MM.1S (cell line): ENCODE data around the gene NR1H2.

Source experiments
- DNase-seq: peaks from one replicate; pipeline ENCODE4 v3.0.0-alpha.2; 2015
- H2AFZ ChIP-seq: fragments of 300-600 bp; sonication (generic); 2 replicates; pipeline ENCODE4 v1.6.0; 2016; ENCODE audit warnings: antibody characterized with exemption, low read length
- H3F3A ChIP-seq: fragments of 300-600 bp; sonication (generic); 2 replicates; pipeline ENCODE4 v1.6.1; 2016; ENCODE audit warnings: mild to moderate bottlenecking, antibody characterized with exemption, low read length, moderate library complexity, mixed read lengths; ENCODE audit not compliant: insufficient read depth
- H3K27ac ChIP-seq: fragments of 300-600 bp; sonication (generic); 2 replicates; pipeline ENCODE4 v1.5.1; 2016; ENCODE audit warnings: mild to moderate bottlenecking, low read length
- H3K27me3 ChIP-seq: fragments of 300-600 bp; sonication (generic); replicated peaks from 2 replicates; pipeline ENCODE4 v1.6.0; 2016; ENCODE audit warnings: low read length; ENCODE audit not compliant: insufficient read depth
- H3K36me3 ChIP-seq: fragments of 300-600 bp; sonication (generic); replicated peaks from 2 replicates; pipeline ENCODE4 v1.6.1; 2016; ENCODE audit warnings: mild to moderate bottlenecking, low read length, mixed read lengths; ENCODE audit not compliant: insufficient read depth
- H3K4me1 ChIP-seq: fragments of 300-600 bp; sonication (generic); 2 replicates; pipeline ENCODE4 v1.6.1; 2016; ENCODE audit warnings: low read length, mixed read lengths
- H3K4me2 ChIP-seq: fragments of 300-600 bp; sonication (generic); 2 replicates; pipeline ENCODE4 v1.6.0; 2016; ENCODE audit warnings: low read depth, low read length
- H3K4me3 ChIP-seq: fragments of 300-600 bp; sonication (generic); 2 replicates; pipeline ENCODE4 v1.5.1; 2016; ENCODE audit warnings: low read length, mixed read lengths
- H3K79me2 ChIP-seq: fragments of 300-600 bp; sonication (generic); 2 replicates; pipeline ENCODE4 v1.6.1; 2016; ENCODE audit warnings: mixed run types, low read length, mixed read lengths
- H3K9ac ChIP-seq: fragments of 300-600 bp; sonication (generic); 2 replicates; pipeline ENCODE4 v1.6.1; 2016; ENCODE audit warnings: low read length, mixed read lengths
- H3K9me2 ChIP-seq: fragments of 300-600 bp; sonication (generic); replicated peaks from 2 replicates; pipeline ENCODE4 v1.6.1; 2016; ENCODE audit warnings: mild to moderate bottlenecking, low read length, mixed read lengths; ENCODE audit not compliant: insufficient read depth
- H3K9me3 ChIP-seq: fragments of 300-600 bp; sonication (generic); replicated peaks from 2 replicates; pipeline ENCODE4 v1.6.1; 2016; ENCODE audit warnings: mild to moderate bottlenecking, low read length, mixed read lengths; ENCODE audit not compliant: insufficient read depth
- H4K20me1 ChIP-seq: fragments of 300-600 bp; sonication (generic); 2 replicates; pipeline ENCODE4 v1.6.1; 2016; ENCODE audit warnings: mild to moderate bottlenecking, low read length, moderate library complexity, mixed read lengths; ENCODE audit not compliant: insufficient read depth
- CTCF ChIP-seq: fragments of 300-600 bp; sonication (generic); IDR thresholded peaks from 2 replicates; pipeline ENCODE4 v1.5.1; 2016; ENCODE audit warnings: antibody characterized with exemption, low read length, mixed read lengths
- EZH2 ChIP-seq: fragments of 300-600 bp; sonication (generic); optimal IDR thresholded peaks from 2 replicates; pipeline ENCODE3; 2017; ENCODE audit warnings: low read depth, mild to moderate bottlenecking, antibody characterized with exemption, low read length, mixed read lengths
- EZH2phosphoT487 ChIP-seq: fragments of 300-600 bp; sonication (generic); IDR thresholded peaks from 2 replicates; pipeline ENCODE4 v1.6.1; 2018; ENCODE audit warnings: antibody characterized with exemption, low read length

The NR1H2 gene

GRCh38 chr19:50362656-50363424 lies 13.4 kb upstream of the NR1H2 start:
- Histone ChIP-seq H3K4me1 (peaks cover 5% of the 10 kb centered on the region; the same call in 1 of the 2 replicates), H3K9ac (no peak overlapping the region), H3K9me3 (no peaks in the 10 kb centered on the region), H3K9me2 (no peaks in the 10 kb centered on the region), H3K27ac (no peak overlapping the region), H3F3A (no peaks in the 10 kb centered on the region), H3K27me3 (peaks cover 84% of the 10 kb centered on the region), H2AFZ (no peak overlapping the region), H3K79me2 (no peaks in the 10 kb centered on the region), H3K4me2 (no peak overlapping the region), H3K36me3 (no peaks in the 10 kb centered on the region), H3K4me3 (no peak overlapping the region), H4K20me1 (no peaks in the 10 kb centered on the region)
- TF ChIP-seq CTCF (no peak), EZH2 (no peak), EZH2phosphoT487 (no peak)
- peak; percentile 3 for DNase-seq

GRCh38 chr19:50365434-50366306 lies 10.6 kb upstream of the NR1H2 start, which contains the start of gene NAPSA:
TSS of gene NAPSA (minus strand) at chr19:50365639. CDS start at chr19:50365621, 18 bp downstream.
- no peaks in the 10 kb centered on the region for H3K9me3 ChIP-seq
- peaks cover 5% of the 10 kb centered on the region; the same call in 1 of the 2 replicates for H3K4me1 ChIP-seq
- H3K79me2 ChIP-seq, result no peaks in the 10 kb centered on the region
- H3K27me3 ChIP-seq, result peaks cover 55% of the 10 kb centered on the region
- H3K9me2 ChIP-seq, result no peaks in the 10 kb centered on the region
- no peaks in the 10 kb centered on the region for H4K20me1 ChIP-seq
- H3K27ac ChIP-seq, result no peak within 1 kb of the TSS
- H3K9ac ChIP-seq, result no peak within 1 kb of the TSS
- no peaks in the 10 kb centered on the region for H3K36me3 ChIP-seq
- no peak within 1 kb of the TSS for H2AFZ ChIP-seq
- peak; percentile 7 for DNase-seq
- H3K4me2 ChIP-seq, result no peak within 1 kb of the TSS
- H3K4me3 ChIP-seq, result no peak within 1 kb of the TSS
- no peaks in the 10 kb centered on the region for H3F3A ChIP-seq
- no peak for TF ChIP-seq EZH2phosphoT487
- no peak for TF ChIP-seq EZH2
- no peak for TF ChIP-seq CTCF

GRCh38 chr19:50368649-50369570 lies 7.3 kb upstream of the NR1H2 start:
- H3K27ac ChIP-seq, result no peak overlapping the region
- peak overlapping the region; percentile 50; the same call in 1 of the 2 replicates for H3K9ac ChIP-seq
- H3K4me2 ChIP-seq, result peak overlapping the region; percentile 73
- no peak for TF ChIP-seq EZH2phosphoT487
- TF ChIP-seq CTCF, result peak; percentile 81
- no peaks in the 10 kb centered on the region for H3K9me2 ChIP-seq
- H3K79me2 ChIP-seq, result no peaks in the 10 kb centered on the region
- no peaks in the 10 kb centered on the region for H3K36me3 ChIP-seq
- no peaks in the 10 kb centered on the region for H3K9me3 ChIP-seq
- peak; percentile 76 for DNase-seq
- peaks cover 24% of the 10 kb centered on the region for H3K27me3 ChIP-seq
- peak overlapping the region; percentile 74 for H2AFZ ChIP-seq
- H3K4me3 ChIP-seq, result peak overlapping the region; percentile 57
- H3K4me1 ChIP-seq, result peaks cover 5% of the 10 kb centered on the region; the same call in 1 of the 2 replicates
- no peaks in the 10 kb centered on the region for H3F3A ChIP-seq
- no peaks in the 10 kb centered on the region for H4K20me1 ChIP-seq
